ENCODE measurements around the gene ARID1A.
"Not testable (repeated sequence)": the region's sequence is repeated elsewhere in the genome, so short reads cannot be mapped to it uniquely, and the experiment has no call there.

ARID1A gene

DNA sequence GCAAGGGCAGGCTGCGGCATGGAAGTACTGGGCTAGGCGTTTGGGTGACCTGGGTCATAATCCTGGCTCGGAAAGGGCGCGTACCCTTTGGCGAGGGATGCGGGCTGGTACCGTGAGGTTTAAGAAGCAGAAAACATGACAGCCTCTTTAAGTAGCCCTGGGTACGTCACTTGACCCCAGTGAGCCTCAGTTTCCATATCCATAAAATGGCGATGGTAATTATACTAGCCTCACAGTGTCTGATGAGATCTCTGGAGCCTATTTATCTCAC lies 92.6 kb downstream of the ARID1A start:
- DNase-seq (ENCODE audit: low spot score), result no peak

DNA sequence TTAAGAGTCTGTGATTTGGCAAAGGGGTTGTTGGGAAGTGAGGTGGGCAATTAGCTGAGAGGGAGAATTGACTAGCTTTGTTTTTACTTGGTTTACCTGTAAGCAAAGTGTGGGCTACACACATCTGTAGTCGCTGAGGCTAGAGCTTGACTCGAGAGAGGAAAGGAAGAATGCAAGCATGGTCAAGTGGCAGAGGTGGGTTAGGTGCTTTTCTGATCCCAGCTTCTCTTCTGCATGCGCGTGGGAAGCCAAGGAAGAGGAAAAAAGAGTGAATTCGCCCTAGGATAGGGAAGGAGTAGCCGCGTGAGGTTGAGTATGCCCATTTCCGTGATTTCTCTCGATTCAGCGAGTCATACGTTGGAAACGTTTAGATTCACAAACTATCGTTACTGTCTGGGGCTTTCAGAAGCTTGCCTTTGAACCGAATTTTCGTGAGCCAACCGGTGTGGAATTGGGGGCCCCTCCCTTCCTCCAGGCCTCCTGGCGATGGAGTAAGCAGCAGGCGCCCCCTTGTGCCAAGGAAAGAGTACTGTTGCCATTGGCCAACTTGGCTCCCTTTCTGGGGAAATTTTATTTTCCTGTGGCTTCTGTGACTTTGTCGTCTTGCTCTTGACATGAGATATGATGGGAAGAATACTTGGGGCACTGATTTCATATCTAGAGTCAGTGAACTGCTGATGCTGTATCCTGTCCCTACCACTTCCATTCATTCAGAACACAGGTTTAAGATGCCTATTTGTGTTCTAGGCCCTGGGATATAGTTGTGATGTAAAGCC lies 93.2 kb downstream of the ARID1A start:
- DNase-seq (ENCODE audit: low spot score), result peak; percentile 86

DNA sequence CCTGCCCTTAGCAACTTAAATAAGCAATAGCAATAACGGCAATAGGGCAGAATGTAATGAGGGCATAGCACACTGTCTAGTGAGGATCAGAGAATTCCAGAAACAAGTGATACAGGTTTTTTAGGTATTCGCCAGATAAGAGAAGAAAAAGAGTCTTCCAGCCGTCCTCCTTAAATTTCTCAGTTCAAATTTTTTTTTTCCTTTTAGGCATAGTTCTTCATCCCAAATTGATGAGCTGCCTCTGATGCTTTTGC lies 93.7 kb downstream of the ARID1A start:
- no peak for DNase-seq (ENCODE audit: low spot score)

DNA sequence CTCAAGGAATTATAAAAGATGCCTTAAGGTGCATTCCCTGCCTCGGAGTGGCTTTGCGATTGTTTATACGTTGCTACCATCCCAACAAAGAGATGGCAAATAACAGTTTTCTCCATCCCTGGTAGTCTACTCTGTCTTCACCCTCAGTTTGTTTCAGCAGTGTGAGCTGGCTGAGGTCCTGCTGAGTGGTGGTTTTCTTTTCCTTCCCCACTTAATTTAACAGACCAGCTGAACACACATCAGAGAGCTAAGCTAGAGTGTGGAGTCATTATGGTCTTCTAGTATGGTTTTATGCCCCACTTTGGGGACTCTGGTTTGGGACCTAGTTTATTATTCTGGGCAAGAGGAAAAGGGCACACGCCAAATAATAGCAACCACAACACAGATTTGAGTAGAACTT lies 94.1 kb downstream of the ARID1A start:
- no peak for DNase-seq (ENCODE audit: low spot score)

DNA sequence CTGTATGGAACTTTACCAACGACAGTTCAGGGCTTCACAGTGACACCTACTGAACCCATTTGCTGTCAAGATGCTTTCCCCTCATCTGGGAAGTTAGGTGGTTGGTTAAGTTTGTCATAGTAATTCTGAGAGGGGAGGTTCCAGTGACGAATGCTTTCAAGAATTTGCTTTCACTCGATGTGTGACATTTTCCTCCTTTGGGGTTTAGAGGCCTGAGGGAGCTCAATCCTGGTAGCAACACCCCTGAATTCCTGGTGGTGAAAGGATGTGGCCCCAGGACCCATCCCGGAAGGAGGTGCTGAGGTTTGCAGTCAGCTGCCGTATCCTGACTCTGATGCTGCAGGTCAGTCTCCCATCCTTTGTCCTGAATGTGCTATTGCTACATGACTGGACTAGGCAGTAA lies 94.7 kb downstream of the ARID1A start:
- no peak for DNase-seq (ENCODE audit: low spot score)

DNA sequence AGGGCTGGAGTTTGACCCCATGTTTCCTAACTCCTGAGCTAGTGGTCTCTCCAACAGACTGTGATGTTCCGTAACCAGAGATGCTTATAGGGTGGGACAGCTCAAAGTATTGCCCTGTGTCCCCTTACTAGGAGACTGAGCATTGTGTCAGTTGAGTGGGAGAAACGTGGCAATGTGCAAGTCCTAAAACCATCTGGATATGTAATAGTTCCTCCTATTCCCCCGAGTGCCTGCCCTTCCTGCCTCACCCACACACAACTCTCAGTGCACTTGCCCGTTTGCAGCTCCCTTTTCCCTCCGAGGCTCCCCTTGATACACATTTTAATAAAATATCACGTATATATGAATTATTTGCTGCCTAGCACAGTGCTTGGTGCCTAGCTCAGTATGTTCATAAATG lies 95.3 kb downstream of the ARID1A start:
- no peak for DNase-seq (ENCODE audit: low spot score)

DNA sequence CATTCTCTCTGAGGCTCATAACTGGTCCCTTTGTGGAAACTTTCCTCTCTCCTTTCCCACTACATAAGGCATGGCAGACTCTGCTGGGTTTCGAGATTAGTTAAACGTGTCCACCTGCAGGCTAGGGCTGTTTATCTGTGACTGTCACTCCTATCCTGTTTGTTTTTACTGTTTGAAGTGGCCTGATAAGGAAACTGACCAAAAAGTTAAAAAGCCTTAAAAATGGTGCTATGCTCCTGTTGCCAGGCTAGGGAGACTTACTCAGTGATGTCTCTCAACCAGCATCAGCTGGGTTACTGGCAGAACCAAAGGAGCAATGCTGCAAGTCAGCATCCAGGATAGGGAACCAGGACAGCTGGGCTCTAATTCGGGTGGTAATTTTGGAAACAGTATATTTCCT lies 95.8 kb downstream of the ARID1A start:
- no peak for DNase-seq (ENCODE audit: low spot score)

DNA sequence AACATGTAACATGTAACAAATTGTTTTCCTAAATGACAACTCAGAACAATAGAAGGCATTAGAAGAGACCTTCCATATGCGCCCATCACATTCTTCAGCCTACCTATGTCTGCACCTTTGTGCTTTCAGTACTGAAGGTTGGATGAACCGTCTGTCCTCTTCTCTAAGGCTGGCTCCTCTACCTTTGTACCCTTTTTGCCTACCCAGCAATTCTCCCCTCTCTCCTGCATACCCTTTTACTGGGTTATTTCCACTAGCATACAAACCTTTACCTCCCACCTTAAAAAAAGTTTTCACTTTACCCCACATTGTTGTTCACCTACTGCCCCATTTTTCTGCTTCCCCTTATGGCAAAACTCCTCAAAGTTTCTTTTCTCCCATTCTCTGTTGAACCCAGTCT lies 97.1 kb downstream of the ARID1A start:
- no peak for DNase-seq (ENCODE audit: low spot score)

DNA sequence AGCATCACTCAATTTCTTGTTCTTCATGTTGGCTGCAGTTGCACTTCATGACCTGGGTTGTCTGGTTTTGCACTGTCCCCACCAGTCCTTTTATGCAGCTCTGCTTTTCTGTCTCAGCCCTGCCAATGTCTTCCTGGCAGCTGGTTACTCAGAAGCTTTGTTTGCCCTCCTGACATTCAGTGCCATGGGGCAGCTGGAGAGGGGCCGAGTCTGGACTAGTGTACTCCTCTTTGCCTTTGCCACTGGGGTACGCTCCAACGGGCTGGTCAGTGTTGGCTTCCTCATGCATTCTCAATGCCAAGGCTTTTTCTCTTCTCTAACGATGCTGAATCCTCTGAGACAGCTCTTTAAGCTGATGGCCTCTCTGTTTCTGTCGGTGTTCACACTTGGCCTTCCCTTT lies 98.6 kb downstream of the ARID1A start:
- DNase-seq (ENCODE audit: low spot score), result no peak

DNA sequence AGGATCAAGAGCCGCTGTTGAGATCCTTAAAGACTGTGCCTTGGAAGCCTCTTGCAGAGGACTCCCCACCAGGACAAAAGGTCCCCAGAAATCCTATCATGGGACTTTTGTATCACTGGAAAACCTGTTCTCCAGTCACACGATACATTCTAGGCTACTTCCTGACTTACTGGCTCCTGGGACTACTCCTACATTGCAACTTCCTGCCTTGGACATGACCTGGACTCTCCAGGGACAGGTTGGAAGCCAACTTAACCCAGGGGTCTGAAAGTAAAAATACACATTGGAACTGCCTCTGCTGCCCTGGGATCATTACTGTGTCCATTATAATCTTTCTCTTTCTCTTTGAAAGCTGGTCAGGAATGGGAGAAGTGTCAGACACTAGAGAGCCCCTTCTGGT lies 101.8 kb downstream of the ARID1A start:
- no peak for DNase-seq (ENCODE audit: low spot score)

DNA sequence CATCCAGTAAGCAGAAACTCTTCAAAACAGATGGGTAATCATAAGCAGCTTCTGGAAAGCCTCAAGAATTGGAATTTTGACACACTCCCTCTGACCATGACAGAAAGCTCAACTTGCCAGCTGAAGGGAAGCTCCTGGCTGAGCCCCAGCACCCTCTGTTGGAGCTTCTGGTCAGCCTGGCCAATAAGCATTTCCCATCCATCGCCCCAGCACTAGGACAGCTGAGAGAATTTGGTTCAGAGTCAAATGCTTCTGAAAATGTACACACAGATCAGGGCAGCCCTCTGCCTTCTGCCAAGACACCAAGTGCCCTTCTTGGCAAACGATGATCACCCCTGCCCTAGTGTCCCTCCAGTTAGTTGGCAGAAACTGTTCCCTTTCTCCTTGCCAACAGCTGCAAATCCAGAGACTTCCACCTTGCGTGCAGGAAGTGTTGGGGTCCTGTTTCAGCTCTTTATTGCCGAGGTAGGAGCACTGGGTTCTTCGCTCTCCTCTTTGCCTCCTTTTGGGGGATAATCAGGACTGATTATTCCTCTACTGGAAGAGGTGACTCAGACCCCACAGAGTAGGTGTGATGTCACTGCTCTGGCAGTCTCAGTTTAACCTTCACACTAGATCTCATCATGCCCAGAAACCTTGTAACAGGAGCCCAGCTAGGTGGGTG lies 103.8 kb downstream of the ARID1A start:
- peak; percentile 75 for DNase-seq (ENCODE audit: low spot score)

DNA sequence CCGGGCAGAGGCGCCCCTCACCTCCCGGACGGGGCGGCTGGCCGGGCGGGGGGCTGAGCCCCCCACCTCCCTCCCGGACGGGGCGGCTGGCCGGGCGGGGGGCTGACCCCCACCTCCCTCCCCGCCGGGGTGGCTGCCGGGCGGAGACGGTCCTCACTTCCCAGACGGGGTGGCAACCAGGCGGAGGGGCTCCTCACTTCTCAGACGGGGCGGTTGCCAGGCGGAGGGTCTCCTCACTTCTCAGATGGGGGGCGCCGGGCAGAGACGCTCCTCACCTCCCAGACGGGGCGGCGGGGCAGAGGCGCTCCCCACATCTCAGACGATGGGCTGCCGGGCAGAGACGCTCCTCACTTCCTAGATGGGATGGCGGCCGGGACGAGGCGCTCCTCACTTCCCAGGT lies 108.1 kb downstream of the ARID1A start:
- DNase-seq (ENCODE audit: low spot score), result not testable (repeated sequence)

DNA sequence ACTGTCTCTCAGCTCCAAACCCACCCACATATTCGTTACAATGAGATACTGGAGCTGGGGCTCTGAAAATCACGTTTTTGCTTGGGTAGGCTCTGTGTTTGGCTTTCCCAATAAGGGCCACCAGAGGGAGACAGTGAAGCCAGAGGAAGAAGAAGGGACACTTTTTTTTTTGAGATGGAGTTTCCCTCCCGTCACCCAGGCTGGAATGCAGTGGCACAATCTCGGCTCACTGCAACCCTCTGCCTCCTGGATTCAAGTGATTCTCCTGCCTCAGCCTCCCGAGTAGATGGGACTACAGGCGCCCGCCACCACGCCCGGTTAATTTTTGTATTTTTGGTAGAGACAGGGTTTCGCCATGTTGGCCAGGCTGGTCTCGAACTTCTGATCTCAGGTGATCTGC lies 114.3 kb downstream of the ARID1A start:
- peak; percentile 69 for DNase-seq (ENCODE audit: low spot score)

DNA sequence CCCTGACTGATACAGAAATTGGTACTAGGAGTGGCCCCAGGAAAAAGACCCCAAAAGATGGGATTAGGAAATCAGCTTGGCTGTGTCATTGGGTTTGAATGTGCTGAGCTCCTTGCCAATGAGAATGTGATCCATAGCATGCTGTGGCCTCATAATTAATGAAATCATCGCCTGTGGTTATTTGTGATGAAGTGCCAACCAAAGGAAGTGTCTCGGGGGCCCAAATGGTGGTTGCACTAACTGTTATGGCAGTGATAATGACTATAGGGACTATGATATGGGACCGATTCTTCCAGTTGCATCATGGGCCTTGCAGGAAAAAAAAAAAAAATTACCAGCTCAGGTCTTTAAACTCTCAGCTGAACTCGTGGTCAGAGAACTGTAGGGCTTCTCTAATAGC lies 115.2 kb downstream of the ARID1A start:
- DNase-seq (ENCODE audit: low spot score), result no peak

DNA sequence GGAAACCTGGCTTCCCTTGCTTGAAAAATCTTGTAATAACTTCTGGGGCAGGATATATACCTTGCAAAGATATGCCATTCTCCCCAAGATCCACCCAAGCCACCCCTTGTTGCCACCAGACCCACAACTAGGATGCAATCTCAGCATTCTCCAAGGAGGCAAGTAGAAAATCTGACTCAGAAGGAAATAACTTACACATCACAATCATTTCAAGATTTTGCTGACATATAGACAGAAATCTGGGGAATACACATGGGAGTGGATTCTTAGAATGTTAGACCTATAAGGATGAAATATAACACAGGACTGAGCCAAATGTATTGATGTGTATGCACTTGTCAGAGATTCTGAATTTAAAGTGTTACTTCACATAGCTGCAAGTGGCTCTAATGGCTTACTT lies 115.9 kb downstream of the ARID1A start:
- no peak for DNase-seq (ENCODE audit: low spot score)

DNA sequence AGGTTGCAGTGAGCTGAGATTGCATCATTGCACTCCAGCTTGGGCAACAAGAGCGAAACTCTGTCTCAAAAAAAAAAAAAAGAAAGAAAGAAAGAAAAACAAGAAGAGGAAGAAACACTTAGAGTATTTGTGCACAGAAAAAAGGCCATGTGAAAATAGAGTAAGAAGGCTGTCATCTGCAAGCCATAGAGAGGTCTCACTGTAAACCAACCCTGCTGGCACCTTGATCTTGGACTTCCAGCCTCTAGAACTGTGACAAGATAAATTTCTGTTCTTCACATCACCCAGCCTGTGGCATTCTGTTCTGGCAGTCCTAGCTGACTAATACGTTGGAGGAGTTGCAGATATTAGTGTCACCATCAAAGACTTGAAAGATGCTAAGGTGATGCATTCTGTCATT lies 118.6 kb downstream of the ARID1A start:
- DNase-seq (ENCODE audit: low spot score), result no peak

DNA sequence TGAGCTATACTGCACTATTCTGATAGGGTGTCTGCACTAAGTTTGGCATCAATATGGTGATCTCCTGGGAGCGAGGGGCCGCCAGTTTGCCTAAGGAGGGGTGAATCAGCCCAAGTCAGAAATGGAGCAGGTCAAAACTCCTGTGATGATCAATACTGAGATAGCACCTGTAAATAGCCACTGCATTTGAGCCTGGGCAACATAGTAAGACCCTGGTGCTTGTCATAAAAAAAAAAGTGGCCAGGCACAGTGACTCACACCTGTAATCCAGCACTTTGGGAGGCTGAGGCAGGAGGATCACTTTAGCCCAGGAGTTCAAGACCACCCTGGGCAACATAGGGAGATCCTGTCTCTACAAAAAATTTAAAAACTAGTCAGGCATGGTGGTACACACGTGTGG lies 119.1 kb downstream of the ARID1A start:
- no peak for DNase-seq (ENCODE audit: low spot score)

DNA sequence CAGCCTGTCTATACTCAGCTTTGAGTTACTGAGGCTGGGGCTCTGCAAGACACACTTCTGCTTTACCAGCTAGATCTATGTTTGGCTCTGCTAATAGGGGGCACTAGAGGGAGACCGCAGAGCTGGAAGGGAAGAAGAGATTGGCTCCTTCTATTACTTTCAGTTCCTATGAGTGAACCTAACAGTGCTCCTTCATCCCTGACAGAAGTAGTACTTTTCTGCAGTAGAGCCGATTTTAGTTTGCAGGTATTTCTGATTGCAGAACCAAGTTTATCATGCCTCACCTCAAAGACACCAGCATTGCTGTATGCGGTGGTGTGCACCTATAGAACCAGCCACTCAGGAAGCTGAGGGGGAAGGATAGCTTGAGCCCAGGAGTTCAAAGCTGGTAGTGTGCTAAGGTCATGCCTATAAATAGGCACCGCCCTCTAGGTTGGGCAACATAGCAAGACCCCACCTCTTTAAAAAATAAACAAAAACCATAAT lies 125.0 kb downstream of the ARID1A start:
- DNase-seq (ENCODE audit: low spot score), result no peak

DNA sequence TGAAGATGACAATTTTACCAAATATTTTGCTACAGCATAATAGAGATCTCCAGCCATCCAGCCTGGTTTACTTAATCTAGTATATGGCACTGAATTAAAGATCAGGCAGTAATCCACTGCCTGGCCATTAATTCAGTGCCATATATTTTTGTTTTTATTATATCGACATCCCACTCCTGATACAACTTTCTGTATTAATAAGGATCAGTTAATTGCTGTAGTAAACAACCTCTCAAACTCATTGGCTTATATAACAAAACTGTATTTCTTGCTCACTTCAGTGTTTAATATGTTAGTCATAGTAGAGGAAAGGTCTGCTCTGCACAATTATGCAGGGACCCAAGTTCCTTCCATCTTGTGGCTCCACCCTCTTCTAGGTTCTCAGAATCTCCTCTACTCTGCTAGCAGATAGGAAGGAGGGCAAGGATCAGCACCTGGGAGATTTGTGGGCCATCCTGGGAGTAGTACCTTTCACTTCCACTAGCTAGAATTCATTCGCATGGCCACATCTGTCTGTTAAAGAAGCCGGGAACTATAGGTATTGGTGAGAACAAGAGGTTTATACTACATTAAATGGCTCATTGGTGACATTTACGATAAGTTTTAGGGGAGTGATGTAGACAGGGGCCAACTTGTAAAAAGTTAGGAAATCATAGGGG lies 127.1 kb downstream of the ARID1A start:
- no peak for DNase-seq (ENCODE audit: low spot score)

DNA sequence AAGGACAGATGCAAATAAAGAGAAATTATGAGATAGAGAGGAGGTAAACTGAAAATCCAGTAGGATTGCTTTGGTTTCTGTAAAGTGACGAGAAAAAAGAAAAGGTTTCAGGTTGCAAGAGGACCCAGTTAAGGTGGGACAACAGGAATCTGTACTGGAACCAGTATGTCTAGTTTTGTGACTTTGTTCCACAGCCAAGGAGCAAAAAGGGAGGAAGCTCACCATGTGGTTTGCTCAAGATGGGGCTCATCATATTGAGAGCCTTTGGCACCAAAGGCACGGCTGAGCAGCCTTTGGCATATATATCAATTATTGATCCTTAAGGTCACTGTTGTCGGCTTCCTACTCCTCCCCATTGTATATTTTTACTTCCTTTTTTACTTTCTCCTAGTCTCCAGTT lies 128.9 kb downstream of the ARID1A start:
- DNase-seq (ENCODE audit: low spot score), result no peak

DNA sequence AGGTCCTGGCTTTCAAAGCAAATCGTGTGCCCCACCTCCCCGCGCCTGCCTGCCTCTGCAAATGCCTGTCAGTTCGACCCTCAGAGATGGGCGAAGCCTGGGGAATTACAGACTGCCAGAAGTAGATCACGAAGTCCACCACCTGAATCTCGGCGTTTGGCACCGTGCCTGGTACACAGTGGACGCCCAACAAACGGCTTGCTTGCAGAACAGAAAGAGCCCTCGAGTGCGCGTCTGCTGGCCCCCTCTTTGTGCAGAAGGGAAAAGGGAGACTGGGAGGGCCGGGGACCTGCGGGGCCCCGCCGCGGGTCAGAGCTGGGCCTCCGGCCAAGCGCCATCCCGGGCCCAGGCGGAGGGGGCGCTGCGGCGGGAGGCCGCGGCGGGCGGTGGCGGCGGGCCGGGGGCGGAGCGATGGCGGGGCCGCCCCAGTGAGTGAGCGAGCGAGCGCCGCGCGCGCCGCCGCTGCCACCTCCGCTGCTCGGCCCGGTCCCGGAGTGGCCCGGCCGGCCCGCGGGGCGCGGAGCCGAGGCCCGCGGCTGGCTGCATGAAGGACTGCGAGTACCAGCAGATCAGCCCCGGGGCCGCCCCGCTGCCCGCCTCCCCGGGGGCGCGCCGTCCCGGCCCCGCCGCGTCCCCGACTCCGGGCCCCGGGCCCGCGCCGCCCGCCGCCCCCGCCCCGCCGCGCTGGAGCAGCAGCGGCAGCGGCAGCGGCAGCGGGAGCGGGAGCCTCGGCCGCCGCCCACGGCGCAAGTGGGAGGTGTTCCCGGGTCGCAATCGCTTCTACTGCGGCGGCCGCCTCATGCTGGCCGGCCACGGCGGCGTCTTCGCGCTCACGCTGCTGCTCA lies 130.7 kb downstream of the ARID1A start, which contains the start of gene ZDHHC18:
Gene ZDHHC18 (plus strand): TSS at position 428 of the 845 bp plus-strand sequence. CDS start 117 bp downstream, at position 545.
- peak; percentile 86 for DNase-seq (ENCODE audit: low spot score)

DNA sequence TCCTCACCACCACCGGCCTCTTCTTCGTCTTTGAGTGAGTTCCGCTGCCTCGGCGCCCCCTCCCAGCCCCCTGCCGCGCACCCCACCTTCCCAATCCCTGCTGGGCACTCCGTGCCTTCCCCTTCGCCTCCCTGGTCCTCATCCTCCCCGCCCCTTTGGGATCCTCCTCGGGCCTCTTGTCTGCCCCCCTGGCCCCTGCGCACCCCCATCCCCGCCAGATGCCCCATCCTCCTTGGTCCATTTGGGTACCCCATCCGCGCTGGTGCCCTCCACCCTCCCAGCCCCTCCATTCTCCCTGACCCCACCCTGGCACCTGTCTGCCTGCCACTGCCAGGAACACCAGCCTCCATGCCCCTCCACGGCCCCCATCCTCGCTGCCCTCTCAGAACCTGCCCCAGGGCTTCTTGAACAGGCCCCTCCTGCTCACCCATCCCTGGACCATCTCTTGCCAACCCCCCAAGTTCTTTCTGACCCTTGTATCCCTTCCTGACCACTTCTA lies 131.3 kb downstream of the ARID1A start:
- DNase-seq (ENCODE audit: low spot score), result no peak

DNA sequence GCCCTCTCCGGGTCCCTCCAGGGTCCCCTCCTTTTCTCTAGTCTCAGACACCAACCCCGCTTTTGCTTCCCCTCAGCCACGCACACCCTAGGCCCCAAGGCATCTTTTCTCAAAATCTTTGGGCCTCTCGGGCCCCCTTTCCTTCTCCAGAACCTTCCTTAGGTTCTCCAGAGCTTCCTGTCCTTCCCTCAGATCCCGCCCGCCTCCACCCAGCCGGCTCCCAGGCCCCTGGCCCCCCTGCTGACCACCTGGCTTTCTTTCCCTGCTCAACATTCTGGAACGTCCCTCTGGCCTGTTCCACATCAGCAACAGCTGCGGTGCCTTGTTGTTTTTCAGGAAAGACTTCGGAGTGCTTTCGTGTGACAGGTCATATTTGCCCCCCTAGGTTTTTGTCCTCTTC lies 131.8 kb downstream of the ARID1A start:
- DNase-seq (ENCODE audit: low spot score), result no peak

Data from hepatic stellate cell (primary cell).